PC-3 (cell line): ENCODE data around the gene CCDC63.

Source experiments
- CTCF ChIP-seq: fragments of 300-600 bp; sonication (generic); conservative IDR thresholded peaks from 2 replicates; pipeline ENCODE4 v1.5.1; 2017; ENCODE audit warnings: antibody characterized with exemption, low read depth, mild to moderate bottlenecking, low read length
- EZH2phosphoT487 ChIP-seq: fragments of 300-600 bp; sonication (generic); IDR thresholded peaks from 2 replicates; pipeline ENCODE4 v1.6.1; 2018; ENCODE audit warnings: mild to moderate bottlenecking, antibody characterized with exemption, low read length, borderline replicate concordance

GRCh38 chr12:110802489-110802888, 44.3 kb upstream of the CCDC63 start:
- TF ChIP-seq CTCF (no peak), EZH2phosphoT487 (no peak)
